SU-DHL-6 (cell line): ENCODE results near the gene ABTB2.

Experiments used
- H2AFZ ChIP-seq: fragments of 200-600 bp; sonication (generic); 2 replicates; pipeline ENCODE4 v1.6.1; 2014; ENCODE audit warnings: low read depth, mild to moderate bottlenecking, moderate library complexity, mixed read lengths, antibody characterized with exemption, low read length; ENCODE audit not compliant: severe bottlenecking
- H3F3A ChIP-seq: fragments of 200-600 bp; shearing (Covaris generic); 2 replicates; pipeline ENCODE4 v1.6.0; 2016; ENCODE audit warnings: antibody characterized with exemption, mild to moderate bottlenecking; ENCODE audit not compliant: insufficient read depth
- H3K27ac ChIP-seq: fragments of 200-600 bp; sonication (generic); 2 replicates; pipeline ENCODE4 v1.5.1; 2016; ENCODE audit warnings: low read depth, mild to moderate bottlenecking, low read length, moderate library complexity, mixed read lengths
- H3K27me3 ChIP-seq: fragments of 200-600 bp; sonication (generic), shearing (Covaris generic); 2 replicates; pipeline ENCODE4 v1.6.0; 2014; ENCODE audit warnings: mild to moderate bottlenecking, low read length
- H3K36me3 ChIP-seq: fragments of 200-600 bp; sonication (generic); 2 replicates; pipeline ENCODE4 v1.6.1; 2014; ENCODE audit warnings: mild to moderate bottlenecking, low read length, mixed read lengths
- H3K4me2 ChIP-seq: fragments of 300-600, 200-600 bp; shearing (Covaris generic), sonication (generic); 2 replicates; pipeline ENCODE4 v1.6.0; 2014; ENCODE audit warnings: low read length, low read depth, mild to moderate bottlenecking; ENCODE audit not compliant: poor library complexity, severe bottlenecking
- H3K4me3 ChIP-seq: fragments of 200-600 bp; sonication (generic); 2 replicates; pipeline ENCODE4 v1.5.1; 2014; ENCODE audit warnings: antibody characterized with exemption, low read length, mild to moderate bottlenecking, mixed read lengths; ENCODE audit not compliant: insufficient read depth, poor library complexity, severe bottlenecking
- H3K79me2 ChIP-seq: fragments of 200-600 bp; sonication (generic); 2 replicates; pipeline ENCODE4 v1.6.1; 2014; ENCODE audit warnings: mild to moderate bottlenecking, low read length, moderate library complexity; ENCODE audit not compliant: insufficient read depth
- H3K9ac ChIP-seq: fragments of 200-600 bp; sonication (generic); 2 replicates; pipeline ENCODE4 v1.7.0; 2014; ENCODE audit warnings: mild to moderate bottlenecking, low read length
- H3K9me2 ChIP-seq: fragments of 200-600 bp; sonication (generic); replicated peaks from 2 replicates; pipeline ENCODE4 v1.6.1; 2014; ENCODE audit warnings: low read length; ENCODE audit not compliant: insufficient read depth
- H3K9me3 ChIP-seq: fragments of 200-600 bp; sonication (generic); 2 replicates; pipeline ENCODE4 v1.6.1; 2014; ENCODE audit warnings: low read length, mixed read lengths; ENCODE audit not compliant: insufficient read depth
- H4K20me1 ChIP-seq: fragments of 200-600 bp; sonication (generic); 2 replicates; pipeline ENCODE4 v1.6.1; 2014; ENCODE audit warnings: low read depth, mild to moderate bottlenecking, antibody characterized with exemption, low read length, moderate library complexity, mixed read lengths
- EZH2phosphoT487 ChIP-seq: fragments of 200-600 bp; sonication (generic), shearing (Covaris generic); conservative IDR thresholded peaks from 2 replicates; pipeline ENCODE4 v1.6.1; 2018; ENCODE audit warnings: mild to moderate bottlenecking, antibody characterized with exemption, low read length, moderate library complexity, mixed read lengths
- TF ChIP-seq, protein P1 (sequence below): fragments of 200-600 bp; sonication (generic); IDR thresholded peaks from one replicate; pipeline ENCODE4 v1.5.1; 2017; ENCODE audit warnings: antibody characterized with exemption, mild to moderate bottlenecking, low read length, moderate library complexity; ENCODE audit not compliant: insufficient read depth, poor library complexity, severe bottlenecking

Gene ABTB2

DNA sequence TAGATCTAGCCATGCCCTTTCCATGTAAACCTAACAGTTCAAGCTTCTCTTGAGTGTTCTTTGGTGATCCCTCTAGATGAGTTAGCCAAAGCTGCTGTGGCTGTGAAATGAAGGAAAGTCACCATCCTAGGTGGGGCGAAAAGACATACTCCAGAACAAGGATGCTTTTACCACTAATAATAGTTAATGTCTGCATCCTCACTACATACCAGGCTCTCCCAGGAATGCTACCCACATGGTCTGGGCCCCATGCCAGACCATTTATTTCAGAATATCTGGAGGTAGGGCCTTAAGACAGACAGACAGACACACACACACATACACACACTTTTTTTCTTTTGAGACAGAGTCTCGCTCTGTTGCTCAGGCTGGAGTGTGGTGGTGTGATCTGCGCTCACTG, 14.7 kb downstream of the ABTB2 start:
- no peaks in the 10 kb centered on the region for H3K27me3 ChIP-seq
- H3K36me3 ChIP-seq, result no peaks in the 10 kb centered on the region
- H3F3A ChIP-seq, result no peaks in the 10 kb centered on the region
- H3K9ac ChIP-seq, result no peak overlapping the region
- no peak overlapping the region for H3K27ac ChIP-seq
- TF ChIP-seq, protein P1, sequence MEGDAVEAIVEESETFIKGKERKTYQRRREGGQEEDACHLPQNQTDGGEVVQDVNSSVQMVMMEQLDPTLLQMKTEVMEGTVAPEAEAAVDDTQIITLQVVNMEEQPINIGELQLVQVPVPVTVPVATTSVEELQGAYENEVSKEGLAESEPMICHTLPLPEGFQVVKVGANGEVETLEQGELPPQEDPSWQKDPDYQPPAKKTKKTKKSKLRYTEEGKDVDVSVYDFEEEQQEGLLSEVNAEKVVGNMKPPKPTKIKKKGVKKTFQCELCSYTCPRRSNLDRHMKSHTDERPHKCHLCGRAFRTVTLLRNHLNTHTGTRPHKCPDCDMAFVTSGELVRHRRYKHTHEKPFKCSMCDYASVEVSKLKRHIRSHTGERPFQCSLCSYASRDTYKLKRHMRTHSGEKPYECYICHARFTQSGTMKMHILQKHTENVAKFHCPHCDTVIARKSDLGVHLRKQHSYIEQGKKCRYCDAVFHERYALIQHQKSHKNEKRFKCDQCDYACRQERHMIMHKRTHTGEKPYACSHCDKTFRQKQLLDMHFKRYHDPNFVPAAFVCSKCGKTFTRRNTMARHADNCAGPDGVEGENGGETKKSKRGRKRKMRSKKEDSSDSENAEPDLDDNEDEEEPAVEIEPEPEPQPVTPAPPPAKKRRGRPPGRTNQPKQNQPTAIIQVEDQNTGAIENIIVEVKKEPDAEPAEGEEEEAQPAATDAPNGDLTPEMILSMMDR, result no peak
- TF ChIP-seq EZH2phosphoT487, result no peak
- H4K20me1 ChIP-seq, result no peaks in the 10 kb centered on the region
- H3K4me2 ChIP-seq, result no peak overlapping the region
- no peaks in the 10 kb centered on the region for H3K9me3 ChIP-seq
- no peaks in the 10 kb centered on the region for H3K9me2 ChIP-seq
- H2AFZ ChIP-seq, result no peak overlapping the region
- no peaks in the 10 kb centered on the region for H3K79me2 ChIP-seq
- no peak overlapping the region for H3K4me3 ChIP-seq

DNA sequence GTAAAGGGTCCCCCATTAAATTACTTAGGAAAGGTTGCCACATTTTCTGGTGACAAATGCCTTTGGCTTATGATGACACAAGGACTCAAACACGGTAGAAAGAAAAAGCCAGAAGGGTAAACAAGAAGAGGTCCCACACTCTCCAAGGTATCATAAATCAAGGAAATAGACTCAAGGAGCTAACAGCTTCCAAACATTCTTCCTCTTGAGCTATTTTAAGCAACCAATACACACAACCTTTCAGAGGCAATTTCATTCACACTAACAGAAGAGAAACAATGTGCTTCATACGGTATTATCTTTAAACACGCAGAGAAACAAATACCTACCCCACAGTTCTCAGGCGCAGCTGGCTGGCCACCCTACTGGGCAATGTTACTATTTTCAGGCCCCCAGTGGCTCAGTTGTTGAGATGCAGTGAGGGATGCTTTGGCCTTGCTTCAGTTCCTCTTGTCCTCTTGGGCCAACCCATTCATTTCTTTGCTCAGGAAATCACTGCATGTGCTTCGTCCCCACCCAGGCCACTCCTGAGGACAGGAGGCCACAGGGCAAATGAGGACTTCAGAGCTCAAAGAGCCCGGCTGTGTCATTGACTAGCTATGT, 15.8 kb downstream of the ABTB2 start:
- H3K4me3 ChIP-seq, result no peak overlapping the region
- H3F3A ChIP-seq, result no peaks in the 10 kb centered on the region
- no peaks in the 10 kb centered on the region for H3K36me3 ChIP-seq
- no peaks in the 10 kb centered on the region for H3K9me3 ChIP-seq
- no peaks in the 10 kb centered on the region for H4K20me1 ChIP-seq
- H3K4me2 ChIP-seq, result no peak overlapping the region
- H3K9ac ChIP-seq, result no peak overlapping the region
- TF ChIP-seq EZH2phosphoT487, result no peak
- TF ChIP-seq, protein P1, result no peak
- no peak overlapping the region for H2AFZ ChIP-seq
- H3K79me2 ChIP-seq, result no peaks in the 10 kb centered on the region
- H3K27ac ChIP-seq, result no peak overlapping the region
- H3K27me3 ChIP-seq, result no peaks in the 10 kb centered on the region
- H3K9me2 ChIP-seq, result no peaks in the 10 kb centered on the region

DNA sequence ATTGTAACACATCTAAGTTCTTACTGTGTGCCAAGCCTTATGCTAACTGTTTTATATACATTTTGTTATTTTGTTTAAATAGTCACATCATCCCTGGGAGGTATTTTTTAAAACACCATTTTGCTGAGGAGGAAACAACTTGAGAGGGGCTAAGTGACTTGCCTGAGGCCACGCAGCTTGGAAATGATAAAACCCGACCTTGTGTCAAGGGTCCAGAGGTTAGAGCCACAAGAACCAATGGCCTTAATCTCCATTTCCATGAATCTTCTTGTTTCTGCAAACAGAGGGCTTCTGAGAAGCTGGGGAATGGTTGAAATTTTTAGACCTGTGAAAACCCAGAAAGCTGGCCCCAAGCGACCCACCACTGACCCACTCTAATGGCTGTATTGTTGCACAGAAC, 16.7 kb downstream of the ABTB2 start:
- no peak overlapping the region for H3K4me3 ChIP-seq
- H3K9ac ChIP-seq, result no peak overlapping the region
- no peaks in the 10 kb centered on the region for H3K9me2 ChIP-seq
- H3F3A ChIP-seq, result no peaks in the 10 kb centered on the region
- H4K20me1 ChIP-seq, result no peaks in the 10 kb centered on the region
- H3K36me3 ChIP-seq, result no peaks in the 10 kb centered on the region
- no peak for TF ChIP-seq EZH2phosphoT487
- TF ChIP-seq, protein P1, result no peak
- H3K9me3 ChIP-seq, result no peaks in the 10 kb centered on the region
- H3K4me2 ChIP-seq, result no peak overlapping the region
- no peaks in the 10 kb centered on the region for H3K27me3 ChIP-seq
- no peaks in the 10 kb centered on the region for H3K79me2 ChIP-seq
- no peak overlapping the region for H2AFZ ChIP-seq
- H3K27ac ChIP-seq, result no peak overlapping the region
